HG03469 (cell line): ENCODE results near the gene ELAVL1.

Experiments used
- ATAC-seq: cut with Tn5 transposase; IDR thresholded peaks from one replicate; pipeline ENCODE4 v1.9.1; 2021; ENCODE audit warnings: mild to moderate bottlenecking, moderate library complexity, moderate number of reproducible peaks; ENCODE audit not compliant: unreplicated experiment

Gene ELAVL1

GRCh38 chr19:7987114-7987768 lies 18.2 kb downstream of the ELAVL1 start:
- ATAC-seq, result no peak

GRCh38 chr19:7986321-7987113 lies 18.9 kb downstream of the ELAVL1 start:
- ATAC-seq, result no peak

- ATAC-seq, result no peak
Observed at GRCh38 chr19:7985481-7985911, 19.9 kb downstream of the ELAVL1 start.

GRCh38 chr19:7983995-7984837 lies 21.2 kb downstream of the ELAVL1 start:
- no peak for ATAC-seq

GRCh38 chr19:7983286-7983950 lies 22.0 kb downstream of the ELAVL1 start:
- no peak for ATAC-seq

- ATAC-seq, result no peak
Observed at GRCh38 chr19:7982651-7983099, 22.8 kb downstream of the ELAVL1 start.

GRCh38 chr19:7982103-7982502 lies 23.3 kb downstream of the ELAVL1 start:
- no peak for ATAC-seq

GRCh38 chr19:7981661-7982060 lies 23.8 kb downstream of the ELAVL1 start:
- ATAC-seq, result no peak

GRCh38 chr19:7981199-7981598 lies 24.2 kb downstream of the ELAVL1 start:
- no peak for ATAC-seq

- ATAC-seq, result no peak
Observed at GRCh38 chr19:7980635-7981121, 24.8 kb downstream of the ELAVL1 start.

GRCh38 chr19:7980168-7980567 lies 25.3 kb downstream of the ELAVL1 start:
- no peak for ATAC-seq

GRCh38 chr19:7979559-7979958 lies 25.9 kb downstream of the ELAVL1 start:
- no peak for ATAC-seq

- no peak for ATAC-seq
Observed at GRCh38 chr19:7979011-7979410, 26.4 kb downstream of the ELAVL1 start.

GRCh38 chr19:7978179-7978825 lies 27.1 kb downstream of the ELAVL1 start:
- no peak for ATAC-seq

GRCh38 chr19:7977723-7978040 lies 27.8 kb downstream of the ELAVL1 start:
- no peak for ATAC-seq

GRCh38 chr19:7977021-7977722 lies 28.3 kb downstream of the ELAVL1 start:
- no peak for ATAC-seq

GRCh38 chr19:7976461-7976860 lies 29.0 kb downstream of the ELAVL1 start:
- no peak for ATAC-seq

GRCh38 chr19:7975037-7975436 lies 30.4 kb downstream of the ELAVL1 start:
- ATAC-seq, result no peak

GRCh38 chr19:7973883-7974282 lies 31.6 kb downstream of the ELAVL1 start:
- ATAC-seq, result no peak
